ENCODE measurements around the gene SLC38A1.

GRCh38 chr12:46136249-46136648 lies 132.6 kb downstream of the SLC38A1 start:
- TF ChIP-seq EP300 (IDR thresholded peaks at IDR 0.05) (no peak), CTCF (IDR thresholded peaks at IDR 0.05) (no peak), POLR2A (IDR thresholded peaks at IDR 0.05) (no peak), POLR2AphosphoS5 (IDR thresholded peaks at IDR 0.05) (no peak)

All from upper lobe of left lung (tissue), 4 donors.